ENCODE results near the gene BMP2K. TPM values are rescaled to one million over a fixed set of nuclear protein-coding genes. Genes with fewer than 3 reads are reported as not detected.

BMP2K gene
- polyA plus RNA-seq, 1 experiment: 36.5 TPM

GRCh38 chr4:78797777-78798284, 21.7 kb downstream of the BMP2K start:
- ChIA-PET POLR2A (no interaction called here), CTCF (interaction anchor here (0.6 kb wide), 1 partner anchor 42 kb away, joined by 4 read pairs; no protein-coding TSS in a partner anchor)
- Histone ChIP-seq H3K27me3 (ENCODE audit: control insufficient read depth, insufficient read depth, low read length) (no peaks in the 10 kb centered on the region), H3K27ac (ENCODE audit: low read depth, low read length) (no peak overlapping the region), H3K4me3 (ENCODE audit: low read depth, low read length) (no peak overlapping the region), H3K9me3 (ENCODE audit: control insufficient read depth, insufficient read depth, low read length) (no peaks in the 10 kb centered on the region)
- no peak for TF ChIP-seq CTCF (IDR thresholded peaks at IDR 0.05; ENCODE audit: low read depth, low read length)
- DNase-seq (ENCODE audit: low read depth, low spot score): no peak

GRCh38 chr4:78799551-78800495, 23.7 kb downstream of the BMP2K start:
- no peak for TF ChIP-seq CTCF (IDR thresholded peaks at IDR 0.05; ENCODE audit: low read depth, low read length)
- Histone ChIP-seq H3K27me3 (ENCODE audit: control insufficient read depth, insufficient read depth, low read length) (no peaks in the 10 kb centered on the region), H3K27ac (ENCODE audit: low read depth, low read length) (no peak overlapping the region), H3K9me3 (ENCODE audit: control insufficient read depth, insufficient read depth, low read length) (no peaks in the 10 kb centered on the region), H3K4me3 (ENCODE audit: low read depth, low read length) (no peak overlapping the region)
- POLR2A ChIA-PET: no interaction called here
- DNase-seq (ENCODE audit: low read depth, low spot score): no peak
- CTCF ChIA-PET: interaction anchor here (0.6 to 1.0 kb wide), 2 partner anchors 67 to 155 kb away, joined by 3 read pairs; no protein-coding TSS in a partner anchor

GRCh38 chr4:78800965-78801364, 24.8 kb downstream of the BMP2K start:
- Histone ChIP-seq H3K27me3 (ENCODE audit: control insufficient read depth, insufficient read depth, low read length) (no peaks in the 10 kb centered on the region), H3K27ac (ENCODE audit: low read depth, low read length) (no peak overlapping the region), H3K4me3 (ENCODE audit: low read depth, low read length) (no peak overlapping the region), H3K9me3 (ENCODE audit: control insufficient read depth, insufficient read depth, low read length) (no peaks in the 10 kb centered on the region)
- CTCF ChIA-PET: interaction anchor here (0.5 to 0.6 kb wide), 3 partner anchors 17 to 134 kb away, joined by 3 to 5 read pairs (median 3); no protein-coding TSS in a partner anchor
- DNase-seq (ENCODE audit: low read depth, low spot score): no peak
- no peak for TF ChIP-seq CTCF (IDR thresholded peaks at IDR 0.05; ENCODE audit: low read depth, low read length)
- POLR2A ChIA-PET: no interaction called here

GRCh38 chr4:78803983-78804382, 27.8 kb downstream of the BMP2K start:
- H3K27me3 ChIP-seq (ENCODE audit: control insufficient read depth, insufficient read depth, low read length): no peaks in the 10 kb centered on the region
- no peak overlapping the region for H3K27ac ChIP-seq (ENCODE audit: low read depth, low read length)
- CTCF ChIA-PET: no interaction called here
- no peak for TF ChIP-seq CTCF (IDR thresholded peaks at IDR 0.05; ENCODE audit: low read depth, low read length)
- POLR2A ChIA-PET: no interaction called here
- 0 out of 2 replicates have a peak, but pooled peaks cover 3% of the 10 kb centered on the region for H3K9me3 ChIP-seq (ENCODE audit: control insufficient read depth, insufficient read depth, low read length)
- no peak overlapping the region for H3K4me3 ChIP-seq (ENCODE audit: low read depth, low read length)
- DNase-seq (ENCODE audit: low read depth, low spot score): no peak

GRCh38 chr4:78806943-78807460, 30.9 kb downstream of the BMP2K start:
- ChIA-PET POLR2A (no interaction called here), CTCF (no interaction called here)
- Histone ChIP-seq H3K27ac (ENCODE audit: low read depth, low read length) (no peak overlapping the region), H3K27me3 (ENCODE audit: control insufficient read depth, insufficient read depth, low read length) (no peaks in the 10 kb centered on the region), H3K4me3 (ENCODE audit: low read depth, low read length) (no peak overlapping the region), H3K9me3 (ENCODE audit: control insufficient read depth, insufficient read depth, low read length) (0 out of 2 replicates have a peak, but pooled peaks cover 3% of the 10 kb centered on the region)
- TF ChIP-seq CTCF (IDR thresholded peaks at IDR 0.05; ENCODE audit: low read depth, low read length): no peak
- DNase-seq (ENCODE audit: low read depth, low spot score): no peak
